CD4-positive, alpha-beta T cell treated with Interleukin-21 for 1 hour (primary cell): ENCODE data around the gene PSMC5.
A peak's percentile ranks its signal among the peaks of the same experiment; 100 is the strongest.

ENCODE experiments used
- DNase-seq: peaks from one replicate; pipeline ENCODE4 v3.0.0-alpha.2; 2020

The PSMC5 gene

DNA sequence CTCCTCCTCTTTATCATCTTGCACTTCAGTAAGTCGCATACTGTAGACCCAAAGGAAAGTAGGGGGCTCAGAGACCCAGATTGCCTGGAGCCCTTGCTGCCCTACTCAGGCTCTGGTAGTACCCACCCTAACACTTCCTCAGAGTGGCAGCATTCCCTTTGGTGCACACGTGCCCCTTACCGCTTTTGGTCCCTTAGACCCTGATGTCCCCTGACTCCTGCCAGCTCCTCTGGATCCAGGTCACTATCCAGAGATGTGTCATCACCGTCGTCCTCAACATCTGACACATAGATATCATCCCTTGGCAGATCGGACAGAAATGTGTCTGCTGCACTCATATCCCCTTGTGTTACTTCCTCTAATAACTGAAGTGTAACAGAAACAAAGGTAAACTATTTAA, 5.4 kb upstream of the PSMC5 start:
- no peak for DNase-seq

GRCh38 chr17:63822537-63822936, 4.7 kb upstream of the PSMC5 start:
- DNase-seq: no peak

DNA sequence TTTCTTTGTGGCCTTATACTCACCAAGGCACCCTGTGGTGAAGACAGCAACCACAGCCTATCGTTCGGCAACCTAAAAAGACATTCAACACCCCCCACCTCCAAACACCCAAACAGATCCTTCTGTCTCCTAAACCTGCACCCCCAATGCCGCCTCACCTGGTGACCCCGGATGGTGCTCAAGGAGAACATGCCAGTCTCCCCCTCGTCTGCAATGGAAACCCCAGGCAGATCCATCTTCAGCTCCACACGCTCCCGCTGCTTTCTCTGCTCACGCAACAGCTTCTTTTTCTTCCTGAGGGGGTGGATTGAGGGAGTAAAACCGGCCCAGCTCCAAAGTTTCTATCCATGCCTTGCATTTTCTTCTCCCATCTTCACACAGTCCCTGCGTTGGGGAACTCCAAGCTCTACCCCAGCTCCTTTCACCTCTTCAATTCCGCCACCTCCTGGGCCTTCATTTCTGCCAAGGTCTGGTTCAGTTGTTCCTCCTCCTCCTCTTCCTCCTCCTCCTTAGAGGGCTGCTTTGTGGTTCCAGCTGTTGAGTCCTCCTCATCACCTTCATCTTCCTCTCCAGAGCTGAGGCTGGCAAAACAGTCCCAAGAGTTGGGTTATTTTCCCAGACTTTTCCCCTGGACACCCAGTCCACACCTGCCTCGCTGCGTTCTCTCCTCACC, 3.4 kb upstream of the PSMC5 start:
- no peak for DNase-seq

GRCh38 chr17:63824362-63824761, 2.9 kb upstream of the PSMC5 start:
- no peak for DNase-seq

DNA sequence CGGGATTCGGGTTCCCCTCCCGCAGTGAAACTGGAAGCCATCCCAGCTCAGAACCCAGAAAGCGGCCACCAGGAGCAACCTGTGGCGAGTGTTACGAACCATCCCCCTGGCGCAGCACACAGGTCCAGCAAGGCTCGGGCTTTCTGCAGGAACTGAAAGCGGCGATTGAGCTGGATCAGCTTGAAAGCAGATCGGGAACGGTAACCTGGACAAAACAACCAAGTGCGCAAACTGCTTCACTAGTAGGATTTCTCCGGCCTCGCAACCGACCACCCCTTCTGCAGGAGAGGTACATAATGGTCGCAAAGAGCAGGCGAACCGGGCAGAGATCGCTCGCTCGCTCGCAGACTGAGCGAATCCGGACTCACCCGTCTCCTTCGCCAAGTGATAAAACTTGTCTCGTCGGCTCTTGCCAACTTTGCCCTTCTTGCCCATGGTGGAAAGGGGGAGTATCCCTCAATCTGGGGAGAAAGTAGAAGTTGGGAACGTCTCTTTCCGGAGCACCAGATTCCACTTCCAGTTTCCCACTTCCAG, 696 bp upstream of the PSMC5 start:
- no peak for DNase-seq

- DNase-seq: no peak
Measured at GRCh38 chr17:63827801-63828221, 580 bp downstream of the PSMC5 start.

DNA sequence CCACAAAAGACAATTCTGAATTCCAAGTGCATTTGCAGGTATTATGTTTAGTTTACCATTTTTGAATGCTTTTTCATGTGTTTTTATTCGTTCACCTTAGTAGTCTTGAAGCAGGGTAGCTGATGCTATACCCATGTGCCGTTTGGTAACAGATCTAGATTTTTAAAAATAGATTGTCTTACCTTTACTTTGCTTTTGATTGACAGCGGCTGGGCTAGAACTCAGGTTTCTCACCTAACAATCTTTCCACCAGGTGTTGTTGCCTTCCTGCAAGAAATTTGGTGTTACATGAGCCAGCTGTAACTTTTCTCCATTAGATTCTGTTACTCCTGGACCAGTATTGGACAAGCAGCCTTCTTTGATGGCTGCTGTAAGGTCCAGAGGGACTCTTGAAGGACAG, 1.7 kb downstream of the PSMC5 start:
- DNase-seq: no peak

- no peak for DNase-seq
Measured at GRCh38 chr17:63830278-63830677, 3.0 kb downstream of the PSMC5 start.

- no peak for DNase-seq
Measured at GRCh38 chr17:63830904-63831491, 3.8 kb downstream of the PSMC5 start.

GRCh38 chr17:63831505-63831904, 4.3 kb downstream of the PSMC5 start:
- DNase-seq: no peak

DNA sequence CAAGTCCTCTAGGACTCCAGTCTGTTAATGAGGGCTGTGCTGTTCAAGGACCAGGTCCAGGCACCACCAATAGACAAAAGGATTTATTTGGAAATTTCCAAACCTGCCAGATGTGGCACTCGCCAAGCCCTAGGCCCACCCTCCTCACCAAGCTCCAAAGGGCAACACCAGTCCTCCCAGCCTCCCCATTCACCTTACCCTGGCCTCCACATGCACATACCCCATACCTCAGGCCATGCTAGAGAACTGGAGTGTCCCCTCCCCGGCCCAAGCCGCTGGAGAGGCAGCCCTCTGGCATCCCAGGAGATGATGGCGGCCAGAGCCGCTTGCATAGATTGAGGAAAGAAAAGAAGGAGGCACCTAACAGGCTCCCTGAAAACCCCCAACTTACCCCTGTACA, 4.8 kb downstream of the PSMC5 start:
- DNase-seq: no peak

DNA sequence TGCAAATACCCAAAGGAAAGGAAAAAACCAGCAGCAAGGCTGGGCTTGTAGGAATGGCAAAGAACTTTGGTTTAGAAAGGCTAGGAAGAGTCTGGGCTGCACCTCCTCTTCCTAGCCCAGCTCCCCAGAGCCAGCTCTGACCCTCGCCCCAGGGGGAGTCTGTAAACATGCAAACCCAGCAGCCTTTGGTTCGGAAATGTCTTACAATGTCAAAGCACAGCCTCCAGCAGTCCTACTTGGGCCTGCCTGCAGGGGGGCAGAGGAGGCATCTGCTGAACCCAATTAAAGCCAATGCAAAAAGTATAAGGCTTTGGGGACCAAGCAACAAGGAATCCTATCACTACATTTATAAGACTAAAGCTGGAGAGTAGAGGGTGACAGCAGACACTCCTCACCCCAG, 5.2 kb downstream of the PSMC5 start:
- no peak for DNase-seq

DNA sequence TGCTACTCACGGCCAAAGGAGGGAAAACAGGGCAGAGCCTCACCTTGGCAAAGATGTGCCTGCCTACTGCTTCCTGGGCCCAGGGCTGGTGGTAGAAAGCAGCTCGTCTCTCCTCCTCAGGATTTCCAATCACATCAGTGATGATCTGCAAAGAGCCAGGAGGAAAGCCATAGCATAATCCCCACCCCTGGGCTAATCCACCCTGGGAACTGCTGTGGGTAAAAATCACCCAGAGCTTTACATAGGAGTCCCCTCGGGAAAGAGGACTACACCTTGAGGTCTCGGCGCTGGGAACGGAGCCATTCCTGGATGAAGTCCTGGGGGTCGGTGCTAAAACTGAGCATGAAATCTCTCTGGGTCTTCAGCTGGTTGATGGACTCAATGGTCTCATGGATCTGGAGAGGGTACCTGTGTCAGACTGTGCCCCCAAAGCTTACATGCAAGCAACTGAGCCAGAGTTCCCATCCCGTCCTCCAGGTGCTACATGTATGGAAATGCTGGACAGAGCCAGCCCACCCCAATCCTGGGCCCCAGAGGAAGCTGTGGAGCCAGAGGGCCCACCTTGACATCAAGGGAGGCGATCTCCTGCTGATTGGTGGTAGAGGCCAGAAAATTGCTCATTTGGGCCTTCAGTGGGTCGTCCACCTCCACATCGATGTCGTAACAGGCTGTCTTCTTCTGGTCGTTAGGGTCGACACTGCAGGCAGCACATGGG, 6.0 kb downstream of the PSMC5 start:
- DNase-seq: no peak

DNA sequence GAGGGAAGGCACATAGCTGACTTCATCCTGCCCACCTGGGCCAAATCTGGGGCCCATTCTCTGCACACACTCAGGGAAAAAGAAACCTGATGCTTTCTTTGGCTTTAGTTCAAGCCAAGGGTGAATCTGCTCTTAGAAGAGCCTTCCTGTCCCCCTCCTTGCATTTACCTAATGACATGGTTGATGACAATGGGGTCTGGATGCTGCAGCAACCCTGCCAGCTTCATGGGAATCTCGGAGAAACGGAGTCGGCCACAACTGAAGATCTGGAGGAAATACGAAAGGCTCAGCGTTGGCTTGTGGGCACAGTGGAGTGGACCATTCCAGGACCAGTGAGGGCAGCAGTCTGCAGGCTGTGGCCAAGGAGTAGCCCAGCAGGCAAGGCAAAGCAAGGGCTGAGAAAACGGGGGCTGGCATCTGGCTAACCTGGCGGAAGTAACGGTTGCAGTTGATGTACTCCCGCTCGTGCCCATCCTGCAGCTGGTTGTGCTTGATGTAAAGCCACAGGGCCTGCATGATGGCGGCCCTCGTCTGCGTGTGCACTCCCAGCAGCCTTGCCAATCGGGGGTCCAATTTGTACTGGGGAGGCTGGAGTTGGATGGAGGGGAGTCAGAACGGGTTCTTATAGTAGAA, 6.6 kb downstream of the PSMC5 start:
- DNase-seq: no peak

DNA sequence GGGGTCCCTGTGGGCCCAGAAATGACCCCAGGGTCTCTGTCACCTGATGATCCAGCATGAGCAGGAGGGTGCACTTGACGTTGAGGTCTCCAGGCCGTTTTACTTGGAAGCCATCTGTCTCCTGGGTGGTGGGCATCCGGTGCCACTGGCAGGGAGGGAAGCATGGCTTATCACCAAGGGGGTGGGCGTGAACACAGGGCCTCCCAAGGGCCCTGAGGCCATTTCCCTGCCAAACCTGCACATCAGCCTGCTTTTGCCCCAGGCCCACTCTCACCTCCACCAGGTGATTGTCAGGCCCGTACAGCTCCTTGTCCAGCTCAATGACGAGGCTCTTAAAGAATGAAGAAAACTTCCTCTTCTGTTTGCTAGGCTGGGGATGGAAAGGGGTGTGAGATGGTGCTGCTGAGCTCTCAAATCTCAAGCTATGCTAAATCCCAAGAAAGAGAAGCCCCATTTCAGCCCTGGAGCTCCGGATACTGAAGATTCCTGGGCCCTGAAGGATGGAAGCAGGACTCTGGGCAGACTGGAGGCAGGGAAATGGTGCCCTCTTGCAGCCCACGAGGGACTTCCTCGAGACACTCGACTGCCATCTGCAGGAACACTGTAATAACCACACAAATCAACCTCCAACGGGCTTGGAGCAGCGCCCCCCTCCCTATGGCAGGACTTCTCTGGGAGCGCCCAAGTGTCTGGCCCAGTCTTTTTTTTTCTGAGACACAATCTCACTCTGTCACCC, 7.4 kb downstream of the PSMC5 start:
- DNase-seq: peak; percentile 77

- DNase-seq: no peak
Measured at GRCh38 chr17:63835167-63835720, 8.0 kb downstream of the PSMC5 start.

DNA sequence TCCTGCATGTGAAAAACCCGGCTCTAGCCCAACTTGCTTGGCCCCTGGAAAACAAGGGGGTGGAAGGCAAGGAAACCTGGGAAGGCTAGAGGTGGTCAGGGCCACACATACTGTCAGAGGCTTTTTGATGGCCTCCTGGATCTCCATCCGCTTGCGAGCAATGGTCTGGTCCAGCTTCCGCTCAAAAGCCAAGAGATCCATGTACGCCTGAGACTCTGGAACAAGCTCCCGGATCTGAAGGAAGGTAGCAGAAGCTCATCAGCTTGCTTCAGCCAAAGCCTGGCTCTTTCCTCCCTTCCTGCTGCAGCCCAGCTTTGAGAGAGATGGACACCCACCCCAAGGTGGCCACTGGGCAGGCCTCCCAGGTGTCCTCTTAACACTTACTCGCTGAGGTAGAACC, 9.6 kb downstream of the PSMC5 start:
- DNase-seq: no peak

GRCh38 chr17:63837480-63837879, 10.2 kb downstream of the PSMC5 start:
- no peak for DNase-seq

GRCh38 chr17:63837962-63838600, 10.8 kb downstream of the PSMC5 start:
- no peak for DNase-seq

DNA sequence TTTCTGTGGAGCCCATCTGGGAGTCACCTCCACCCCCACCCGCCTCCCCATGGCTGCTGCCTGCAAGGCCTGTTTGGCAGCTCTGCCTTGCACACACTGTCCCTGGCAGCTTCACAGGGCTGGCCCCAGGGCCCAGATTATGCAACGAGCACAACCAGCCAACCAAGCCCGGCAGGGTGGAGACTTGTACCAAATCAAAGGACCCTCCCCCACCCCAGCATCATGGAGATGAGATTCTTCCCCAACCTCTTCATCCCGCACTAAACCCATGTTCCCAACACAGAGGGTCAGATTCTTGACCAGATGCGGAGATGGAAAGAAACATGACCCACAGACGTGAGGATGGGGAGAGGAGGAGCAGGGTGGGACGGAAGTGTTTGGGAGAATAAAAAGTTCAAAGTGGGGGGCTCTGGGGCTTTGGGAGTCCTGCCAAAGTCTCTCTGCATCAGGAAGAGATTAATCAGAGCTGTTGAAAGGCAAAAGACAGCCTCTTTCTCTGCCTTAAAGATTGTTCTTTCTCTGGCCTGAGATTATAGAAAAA, 11.5 kb downstream of the PSMC5 start:
- DNase-seq: no peak

GRCh38 chr17:63840591-63841349, 13.5 kb downstream of the PSMC5 start:
- no peak for DNase-seq
